ENCODE data around the gene TMEM215. TPM values are rescaled to one million over a fixed set of nuclear protein-coding genes. Genes with fewer than 3 reads are reported as not detected.

The TMEM215 gene
- total RNA-seq, 1 experiment from 2014 or later: not detected

DNA sequence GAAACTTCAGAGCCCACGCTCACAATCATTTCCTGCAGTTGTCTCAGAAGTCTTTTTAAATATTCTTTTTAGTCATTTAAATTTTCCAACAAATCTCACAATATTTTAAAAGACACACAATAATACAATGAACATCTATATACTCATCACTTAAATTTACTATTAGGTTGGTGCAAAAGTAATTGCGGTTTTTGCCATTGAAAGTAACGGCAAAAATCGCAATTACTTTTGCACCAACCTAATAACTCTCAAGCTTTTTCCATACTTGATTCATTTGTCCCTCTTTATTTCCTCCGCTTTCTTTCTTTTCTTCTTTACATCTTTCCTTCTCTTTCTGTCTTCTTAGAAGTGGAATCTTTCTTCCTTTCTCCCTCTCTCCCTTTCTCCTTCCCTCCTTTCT lies 19.2 kb upstream of the TMEM215 start:
- TF ChIP-seq, protein P1, sequence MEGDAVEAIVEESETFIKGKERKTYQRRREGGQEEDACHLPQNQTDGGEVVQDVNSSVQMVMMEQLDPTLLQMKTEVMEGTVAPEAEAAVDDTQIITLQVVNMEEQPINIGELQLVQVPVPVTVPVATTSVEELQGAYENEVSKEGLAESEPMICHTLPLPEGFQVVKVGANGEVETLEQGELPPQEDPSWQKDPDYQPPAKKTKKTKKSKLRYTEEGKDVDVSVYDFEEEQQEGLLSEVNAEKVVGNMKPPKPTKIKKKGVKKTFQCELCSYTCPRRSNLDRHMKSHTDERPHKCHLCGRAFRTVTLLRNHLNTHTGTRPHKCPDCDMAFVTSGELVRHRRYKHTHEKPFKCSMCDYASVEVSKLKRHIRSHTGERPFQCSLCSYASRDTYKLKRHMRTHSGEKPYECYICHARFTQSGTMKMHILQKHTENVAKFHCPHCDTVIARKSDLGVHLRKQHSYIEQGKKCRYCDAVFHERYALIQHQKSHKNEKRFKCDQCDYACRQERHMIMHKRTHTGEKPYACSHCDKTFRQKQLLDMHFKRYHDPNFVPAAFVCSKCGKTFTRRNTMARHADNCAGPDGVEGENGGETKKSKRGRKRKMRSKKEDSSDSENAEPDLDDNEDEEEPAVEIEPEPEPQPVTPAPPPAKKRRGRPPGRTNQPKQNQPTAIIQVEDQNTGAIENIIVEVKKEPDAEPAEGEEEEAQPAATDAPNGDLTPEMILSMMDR (IDR thresholded peaks at IDR 0.05; ENCODE audit: unreplicated experiment): no peak
- no peak overlapping the region for H3K4me3 Mint-ChIP-seq (ENCODE audit: unreplicated experiment)
- H3K9me3 Mint-ChIP-seq (ENCODE audit: unreplicated experiment): no peaks in the 10 kb centered on the region
- DNase-seq (ENCODE audit: unreplicated experiment): no peak
- H3K4me1 Mint-ChIP-seq (ENCODE audit: insufficient read depth, unreplicated experiment): no peaks in the 10 kb centered on the region
- POLR2A ChIA-PET: interaction anchor here (0.6 kb wide), 1 partner anchor 13 kb away, joined by 4 read pairs; no protein-coding TSS in a partner anchor
- intact Hi-C loops (cut with micrococcal nuclease): no loop called here
- no TSS peak for BruUV-seq (replicated peaks)
- H3K27me3 Mint-ChIP-seq (ENCODE audit: insufficient read depth, unreplicated experiment): no peaks in the 10 kb centered on the region
- no peak overlapping the region for H3K27ac Mint-ChIP-seq (ENCODE audit: low read depth, unreplicated experiment)
- CTCF ChIA-PET: no interaction called here
- H3K36me3 Mint-ChIP-seq (ENCODE audit: insufficient read depth, unreplicated experiment): no peaks in the 10 kb centered on the region

GRCh38 chr9:32775283-32775682 lies 8.1 kb upstream of the TMEM215 start:
- no TSS peak for BruUV-seq (replicated peaks)
- intact Hi-C loops (cut with micrococcal nuclease): no loop called here
- ChIA-PET CTCF (no interaction called here), POLR2A (no interaction called here)
- H3K4me3 Mint-ChIP-seq (ENCODE audit: unreplicated experiment): no peak overlapping the region
- peaks cover 8% of the 10 kb centered on the region for H3K9me3 Mint-ChIP-seq (ENCODE audit: unreplicated experiment)
- DNase-seq (ENCODE audit: unreplicated experiment): no peak
- TF ChIP-seq, protein P1 (IDR thresholded peaks at IDR 0.05; ENCODE audit: unreplicated experiment): no peak
- no peaks in the 10 kb centered on the region for H3K4me1 Mint-ChIP-seq (ENCODE audit: insufficient read depth, unreplicated experiment)
- H3K36me3 Mint-ChIP-seq (ENCODE audit: insufficient read depth, unreplicated experiment): no peaks in the 10 kb centered on the region
- no peak overlapping the region for H3K27ac Mint-ChIP-seq (ENCODE audit: low read depth, unreplicated experiment)
- H3K27me3 Mint-ChIP-seq (ENCODE audit: insufficient read depth, unreplicated experiment): peaks cover 44% of the 10 kb centered on the region

DNA sequence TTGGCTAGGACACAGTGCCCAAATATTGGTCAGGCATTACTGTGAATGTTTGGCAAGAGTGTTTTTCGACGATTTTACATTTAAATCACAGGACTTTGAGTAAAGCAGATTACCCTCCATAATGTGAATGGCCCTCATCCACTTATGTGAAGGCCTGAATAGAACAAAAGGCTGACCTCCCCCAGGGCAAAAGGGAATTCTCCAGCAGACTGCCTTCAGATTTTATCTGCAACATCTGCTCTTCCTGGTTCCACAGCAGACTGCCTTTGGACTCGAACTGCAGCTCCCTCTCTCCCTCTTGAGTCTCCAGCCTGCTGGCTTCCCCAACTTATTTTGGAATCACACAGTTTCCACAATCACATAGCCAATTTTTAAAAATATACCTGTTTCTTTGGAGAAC lies 7.1 kb upstream of the TMEM215 start:
- Mint-ChIP-seq H3K4me1 (ENCODE audit: insufficient read depth, unreplicated experiment) (no peaks in the 10 kb centered on the region), H3K27me3 (ENCODE audit: insufficient read depth, unreplicated experiment) (peaks cover 48% of the 10 kb centered on the region), H3K9me3 (ENCODE audit: unreplicated experiment) (peaks cover 7% of the 10 kb centered on the region), H3K4me3 (ENCODE audit: unreplicated experiment) (no peak overlapping the region), H3K27ac (ENCODE audit: low read depth, unreplicated experiment) (no peak overlapping the region), H3K36me3 (ENCODE audit: insufficient read depth, unreplicated experiment) (no peaks in the 10 kb centered on the region)
- intact Hi-C loops (cut with micrococcal nuclease): loop anchor here (2.0 kb wide), 1 partner anchor 37 kb away; no protein-coding TSS in a partner anchor
- CTCF ChIA-PET: no interaction called here
- no TSS peak for BruUV-seq (replicated peaks)
- POLR2A ChIA-PET: no interaction called here
- TF ChIP-seq, protein P1 (IDR thresholded peaks at IDR 0.05; ENCODE audit: unreplicated experiment): no peak
- DNase-seq (ENCODE audit: unreplicated experiment): no peak

DNA sequence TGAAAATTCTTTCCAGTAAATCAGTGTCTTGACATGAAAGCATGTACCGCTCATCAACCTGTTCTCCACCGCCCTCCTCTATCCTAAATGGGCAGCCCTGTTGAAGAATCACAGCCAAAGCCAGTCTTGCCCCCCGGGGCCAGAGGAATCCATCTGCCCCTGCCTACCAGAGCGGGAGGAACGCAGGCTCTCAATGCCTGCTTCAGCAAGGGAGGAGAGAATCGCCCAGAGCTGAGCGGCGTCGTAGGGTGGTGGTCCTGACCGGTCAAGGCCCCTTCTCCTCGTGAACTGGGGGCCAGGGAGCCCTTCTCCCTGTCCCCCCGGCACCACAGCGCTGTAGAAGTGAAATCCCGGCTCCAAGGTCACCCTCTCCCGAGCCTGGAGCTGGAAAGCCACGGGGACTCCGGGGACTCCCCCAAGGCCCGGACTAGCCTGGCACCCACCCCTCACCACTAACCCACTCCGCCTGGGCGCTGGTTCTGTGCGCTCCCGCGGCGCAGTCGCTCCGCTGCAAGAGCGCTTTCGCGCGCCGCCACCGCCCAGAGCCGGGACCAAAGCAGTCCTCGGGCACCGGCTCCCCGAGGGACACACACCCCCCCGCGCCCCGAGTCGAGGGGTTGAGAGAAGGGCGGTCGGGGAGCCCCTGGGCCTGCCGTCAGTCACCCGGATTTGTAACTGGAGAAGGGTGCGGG lies 718 bp upstream of the TMEM215 start:
- DNase-seq (ENCODE audit: unreplicated experiment): no peak
- no peak overlapping the region for H3K4me3 Mint-ChIP-seq (ENCODE audit: unreplicated experiment)
- no peaks in the 10 kb centered on the region for H3K36me3 Mint-ChIP-seq (ENCODE audit: insufficient read depth, unreplicated experiment)
- peaks cover 91% of the 10 kb centered on the region for H3K27me3 Mint-ChIP-seq (ENCODE audit: insufficient read depth, unreplicated experiment)
- BruUV-seq (replicated peaks): no TSS peak
- H3K9me3 Mint-ChIP-seq (ENCODE audit: unreplicated experiment): no peaks in the 10 kb centered on the region
- H3K4me1 Mint-ChIP-seq (ENCODE audit: insufficient read depth, unreplicated experiment): no peaks in the 10 kb centered on the region
- ChIA-PET CTCF (no interaction called here), POLR2A (no interaction called here)
- TF ChIP-seq, protein P1 (IDR thresholded peaks at IDR 0.05; ENCODE audit: unreplicated experiment): no peak
- no peak overlapping the region for H3K27ac Mint-ChIP-seq (ENCODE audit: low read depth, unreplicated experiment)
- intact Hi-C loops (cut with micrococcal nuclease): no loop called here

All from MCF 10A (cell line).